ENCODE data around the gene RAP2A.

- TF ChIP-seq CTCF (IDR thresholded peaks at IDR 0.05; ENCODE audit: insufficient read depth, low read length, poor library complexity, severe bottlenecking) (no peak), EZH2phosphoT487 (conservative IDR thresholded peaks at IDR 0.05; ENCODE audit: low read length) (no peak)
These were observed 47.0 kb upstream of the RAP2A start for GRCh38 chr13:97386801-97387484.

All from SU-DHL-6 (cell line).